Erythroblast (primary cell): Measurements from ENCODE around the gene FBXO10.

Source experiments
- GATA1 ChIP-seq: IDR thresholded peaks from 2 replicates; pipeline ENCODE4 v1.6.1; 2011; ENCODE audit warnings: low read depth, mild to moderate bottlenecking, control low read depth, low read length, moderate library complexity
- POLR2A ChIP-seq: IDR thresholded peaks from 2 replicates; pipeline ENCODE4 v1.6.1; 2011; ENCODE audit warnings: mild to moderate bottlenecking, low read length

- no peak for TF ChIP-seq POLR2A
- no peak for TF ChIP-seq GATA1
These were observed 13.4 kb downstream of the FBXO10 start for GRCh38 chr9:37562826-37563225.
